ENCODE data around the gene LDLRAD4. TPM values are rescaled to one million over a fixed set of nuclear protein-coding genes. Genes with fewer than 3 reads are reported as not detected.

Gene LDLRAD4
- total RNA-seq, 6 donors from 2014 or later, result 19.5 to 26.6 (median 24.4) TPM

- H3K27me3 ChIP-seq, result no peaks in the 10 kb centered on the region
- no peaks in the 10 kb centered on the region for H3K9me3 ChIP-seq
- H3K4me3 ChIP-seq, result no peak overlapping the region
- H3K4me1 ChIP-seq, result peaks cover 31 to 60% (median 36%) of the 10 kb centered on the region in 4 donors
- peak overlapping the region; percentile 62 to 78 (median 72) for H3K27ac ChIP-seq
- ATAC-seq (ENCODE audit: low FRiP score in 2 of 2), result peak in 1 of 2 donors; percentile 32
- H3K36me3 ChIP-seq, result no peaks in the 10 kb centered on the region
- DNase-seq, result peak in 1 of 2 donors; percentile 58
- 46 to 47% methylated on average over 13 to 16 of the region's 16 CpGs for WGBS, 2 donors
- peak in 1 of 2 donors; percentile 64 for TF ChIP-seq POLR2AphosphoS5 (IDR thresholded peaks at IDR 0.05)
- TF ChIP-seq EP300 (IDR thresholded peaks at IDR 0.05), result peak in 1 of 4 donors; percentile 80
- TF ChIP-seq, protein P1, sequence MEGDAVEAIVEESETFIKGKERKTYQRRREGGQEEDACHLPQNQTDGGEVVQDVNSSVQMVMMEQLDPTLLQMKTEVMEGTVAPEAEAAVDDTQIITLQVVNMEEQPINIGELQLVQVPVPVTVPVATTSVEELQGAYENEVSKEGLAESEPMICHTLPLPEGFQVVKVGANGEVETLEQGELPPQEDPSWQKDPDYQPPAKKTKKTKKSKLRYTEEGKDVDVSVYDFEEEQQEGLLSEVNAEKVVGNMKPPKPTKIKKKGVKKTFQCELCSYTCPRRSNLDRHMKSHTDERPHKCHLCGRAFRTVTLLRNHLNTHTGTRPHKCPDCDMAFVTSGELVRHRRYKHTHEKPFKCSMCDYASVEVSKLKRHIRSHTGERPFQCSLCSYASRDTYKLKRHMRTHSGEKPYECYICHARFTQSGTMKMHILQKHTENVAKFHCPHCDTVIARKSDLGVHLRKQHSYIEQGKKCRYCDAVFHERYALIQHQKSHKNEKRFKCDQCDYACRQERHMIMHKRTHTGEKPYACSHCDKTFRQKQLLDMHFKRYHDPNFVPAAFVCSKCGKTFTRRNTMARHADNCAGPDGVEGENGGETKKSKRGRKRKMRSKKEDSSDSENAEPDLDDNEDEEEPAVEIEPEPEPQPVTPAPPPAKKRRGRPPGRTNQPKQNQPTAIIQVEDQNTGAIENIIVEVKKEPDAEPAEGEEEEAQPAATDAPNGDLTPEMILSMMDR (IDR thresholded peaks at IDR 0.05), result peak in 1 of 6 experiments; percentile 25
- no peak for TF ChIP-seq POLR2A (IDR thresholded peaks at IDR 0.05)
Observed at GRCh38 chr18:13614641-13615288, 396.2 kb downstream of the LDLRAD4 start.

DNA sequence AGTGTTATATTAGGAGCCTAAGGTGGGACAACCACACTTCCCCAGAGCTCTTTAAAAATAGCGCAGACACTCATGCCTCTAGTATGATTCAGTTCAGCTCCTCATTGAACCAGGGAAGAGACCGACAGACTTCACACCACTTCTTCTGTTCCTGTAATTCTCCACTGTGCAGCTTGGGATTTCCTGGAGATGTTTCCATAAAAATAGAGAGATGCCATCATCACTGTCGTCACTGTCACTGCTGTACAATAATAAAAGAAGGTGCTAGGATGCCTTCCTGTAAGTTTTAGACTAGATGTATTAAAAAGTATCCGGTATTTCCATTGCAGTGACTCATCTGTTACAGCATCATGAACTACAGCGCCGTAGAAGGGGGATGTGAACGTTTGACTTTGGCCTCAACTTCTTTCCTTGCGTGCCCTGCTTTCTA lies 396.9 kb downstream of the LDLRAD4 start:
- Histone ChIP-seq H3K4me1 (peaks cover 24 to 57% (median 33%) of the 10 kb centered on the region in 4 donors), H3K9me3 (no peaks in the 10 kb centered on the region), H3K36me3 (no peaks in the 10 kb centered on the region), H3K4me3 (no peak overlapping the region), H3K27me3 (no peaks in the 10 kb centered on the region), H3K27ac (peak overlapping the region; percentile 62 to 78 (median 72))
- WGBS, 2 donors, result 57 to 70% methylated on average over 8 of the region's 8 CpGs
- no peak for TF ChIP-seq POLR2A (IDR thresholded peaks at IDR 0.05)
- peak in 1 of 2 donors; percentile 8 for TF ChIP-seq POLR2AphosphoS5 (IDR thresholded peaks at IDR 0.05)
- TF ChIP-seq, protein P1 (IDR thresholded peaks at IDR 0.05), result no peak
- TF ChIP-seq EP300 (IDR thresholded peaks at IDR 0.05), result peak in 2 of 4 donors; percentile 28 to 50
- DNase-seq (no peak), ATAC-seq (ENCODE audit: low FRiP score in 2 of 2) (peak in 1 of 2 donors; percentile 2)

- H3K27me3 ChIP-seq, result no peaks in the 10 kb centered on the region
- H3K9me3 ChIP-seq, result no peaks in the 10 kb centered on the region
- DNase-seq (no peak), ATAC-seq (ENCODE audit: low FRiP score in 2 of 2) (no peak)
- WGBS, 2 donors, result 87 to 93% methylated on average over 5 of the region's 5 CpGs
- TF ChIP-seq POLR2A (IDR thresholded peaks at IDR 0.05) (no peak), EP300 (IDR thresholded peaks at IDR 0.05) (no peak), POLR2AphosphoS5 (IDR thresholded peaks at IDR 0.05) (no peak)
- TF ChIP-seq, protein P1 (IDR thresholded peaks at IDR 0.05), result no peak
- H3K4me3 ChIP-seq, result no peak overlapping the region
- H3K4me1 ChIP-seq, result peaks cover 18 to 51% (median 27%) of the 10 kb centered on the region in 4 donors
- H3K27ac ChIP-seq, result peak overlapping the region in 3 of 4 donors; percentile 62 to 78 (median 76)
- no peaks in the 10 kb centered on the region for H3K36me3 ChIP-seq
Observed at GRCh38 chr18:13616041-13616440, 397.5 kb downstream of the LDLRAD4 start.

DNA sequence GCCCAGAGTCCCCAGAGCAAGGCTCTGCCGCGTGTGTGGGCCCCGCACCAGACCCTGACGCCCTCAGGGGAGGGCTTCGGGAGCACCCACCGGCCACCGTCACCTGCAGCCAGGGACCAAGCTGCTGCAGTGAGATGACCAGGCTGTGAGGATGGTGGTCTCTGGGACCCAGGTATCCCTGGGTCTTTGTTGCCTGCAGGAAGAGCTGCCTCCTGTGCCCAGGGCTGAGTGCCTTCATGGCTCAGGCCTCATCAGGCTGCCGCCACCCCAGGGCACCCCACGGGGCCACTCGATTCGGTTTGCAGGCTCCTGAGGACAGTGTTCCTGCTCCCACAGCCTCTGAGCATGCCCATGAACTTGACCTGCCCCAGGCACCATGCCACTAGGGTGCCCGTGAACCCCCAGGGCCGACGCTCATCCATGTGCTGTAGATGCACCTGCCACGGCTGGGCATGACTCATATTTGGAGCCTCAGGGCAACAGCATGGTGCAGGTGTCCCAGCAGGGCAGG lies 398.0 kb downstream of the LDLRAD4 start:
- Histone ChIP-seq H3K9me3 (no peaks in the 10 kb centered on the region), H3K4me3 (no peak overlapping the region), H3K36me3 (no peaks in the 10 kb centered on the region), H3K27me3 (no peaks in the 10 kb centered on the region), H3K4me1 (peaks cover 15 to 46% (median 23%) of the 10 kb centered on the region in 4 donors), H3K27ac (no peak overlapping the region)
- TF ChIP-seq, protein P1 (IDR thresholded peaks at IDR 0.05), result no peak
- TF ChIP-seq POLR2A (IDR thresholded peaks at IDR 0.05) (no peak), EP300 (IDR thresholded peaks at IDR 0.05) (no peak), POLR2AphosphoS5 (IDR thresholded peaks at IDR 0.05) (no peak)
- DNase-seq, result peak in 1 of 2 donors; percentile 68
- 87 to 97% methylated on average over 8 to 10 of the region's 15 CpGs for WGBS, 2 donors
- ATAC-seq (ENCODE audit: low FRiP score in 2 of 2), result no peak

Data from upper lobe of left lung (tissue), 6 donors.